ENCODE data around the gene LRRC10. TPM values are rescaled to one million over a fixed set of nuclear protein-coding genes. Genes with fewer than 3 reads are reported as not detected.
A peak's percentile ranks its signal among the peaks of the same experiment; 100 is the strongest.

LRRC10 gene
- total and polyA plus RNA-seq, 2 experiments from 2014 or later, result 40.8 to 44.0 TPM

DNA sequence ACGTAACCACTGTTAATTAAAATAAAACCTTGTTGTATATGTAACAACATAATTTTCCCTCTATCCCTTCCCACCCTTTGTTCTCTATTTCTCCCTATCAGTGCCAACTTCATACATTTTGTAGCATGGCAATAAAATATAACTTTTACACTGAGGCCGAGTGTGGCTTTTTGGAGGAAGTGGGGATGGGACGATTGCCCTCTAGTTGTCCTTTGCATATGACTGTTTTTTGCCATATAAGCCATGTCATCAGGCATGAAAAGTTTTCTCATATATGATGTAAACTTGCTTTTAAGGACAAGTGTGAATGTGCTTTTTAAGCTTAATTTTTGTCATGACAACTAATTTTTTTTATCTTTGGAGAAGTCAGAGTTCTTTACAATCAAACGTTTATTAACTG is 31.7 kb downstream of the LRRC10 start:
- peaks cover 12% of the 10 kb centered on the region for H3K36me3 ChIP-seq
- H3K4me3 ChIP-seq, result no peak overlapping the region
- TF ChIP-seq, protein P1, sequence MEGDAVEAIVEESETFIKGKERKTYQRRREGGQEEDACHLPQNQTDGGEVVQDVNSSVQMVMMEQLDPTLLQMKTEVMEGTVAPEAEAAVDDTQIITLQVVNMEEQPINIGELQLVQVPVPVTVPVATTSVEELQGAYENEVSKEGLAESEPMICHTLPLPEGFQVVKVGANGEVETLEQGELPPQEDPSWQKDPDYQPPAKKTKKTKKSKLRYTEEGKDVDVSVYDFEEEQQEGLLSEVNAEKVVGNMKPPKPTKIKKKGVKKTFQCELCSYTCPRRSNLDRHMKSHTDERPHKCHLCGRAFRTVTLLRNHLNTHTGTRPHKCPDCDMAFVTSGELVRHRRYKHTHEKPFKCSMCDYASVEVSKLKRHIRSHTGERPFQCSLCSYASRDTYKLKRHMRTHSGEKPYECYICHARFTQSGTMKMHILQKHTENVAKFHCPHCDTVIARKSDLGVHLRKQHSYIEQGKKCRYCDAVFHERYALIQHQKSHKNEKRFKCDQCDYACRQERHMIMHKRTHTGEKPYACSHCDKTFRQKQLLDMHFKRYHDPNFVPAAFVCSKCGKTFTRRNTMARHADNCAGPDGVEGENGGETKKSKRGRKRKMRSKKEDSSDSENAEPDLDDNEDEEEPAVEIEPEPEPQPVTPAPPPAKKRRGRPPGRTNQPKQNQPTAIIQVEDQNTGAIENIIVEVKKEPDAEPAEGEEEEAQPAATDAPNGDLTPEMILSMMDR (IDR thresholded peaks at IDR 0.05; ENCODE audit: low read depth, low read length), result no peak
- H3K27me3 ChIP-seq, result no peaks in the 10 kb centered on the region
- H3K9me3 ChIP-seq (ENCODE audit: low read depth), result no peaks in the 10 kb centered on the region
- no peaks in the 10 kb centered on the region for H3K4me1 ChIP-seq (ENCODE audit: low read depth)
- no peak overlapping the region for H3K27ac ChIP-seq
- no peak for DNase-seq (ENCODE audit: low read depth in 1 of 2, low spot score in 1 of 2)

DNA sequence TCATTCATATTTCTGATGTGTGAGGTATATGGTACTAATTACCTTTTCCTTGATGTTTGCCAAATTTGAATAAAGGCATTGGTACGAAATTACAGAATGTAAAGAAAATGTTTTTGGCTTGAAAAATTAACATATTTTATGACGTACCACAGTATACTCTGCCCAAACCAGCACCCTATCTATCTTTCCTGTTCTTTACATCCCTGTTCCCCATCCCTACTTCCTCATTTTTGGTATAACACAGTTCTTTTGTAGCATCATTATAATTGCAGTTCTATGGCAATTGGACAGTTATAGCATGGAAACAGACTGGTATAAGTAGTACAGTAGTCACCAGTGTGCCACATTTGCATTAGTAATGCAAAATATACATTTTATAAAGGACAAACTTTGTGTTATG is 32.4 kb downstream of the LRRC10 start:
- Histone ChIP-seq H3K4me3 (no peak overlapping the region), H3K27me3 (no peaks in the 10 kb centered on the region), H3K27ac (no peak overlapping the region), H3K4me1 (ENCODE audit: low read depth) (no peaks in the 10 kb centered on the region), H3K36me3 (peaks cover 16% of the 10 kb centered on the region), H3K9me3 (ENCODE audit: low read depth) (no peaks in the 10 kb centered on the region)
- TF ChIP-seq, protein P1 (IDR thresholded peaks at IDR 0.05; ENCODE audit: low read depth, low read length), result no peak
- DNase-seq (ENCODE audit: low read depth in 1 of 2, low spot score in 1 of 2), result no peak

- Histone ChIP-seq H3K36me3 (peaks cover 24% of the 10 kb centered on the region), H3K27ac (no peak overlapping the region), H3K27me3 (no peaks in the 10 kb centered on the region), H3K9me3 (ENCODE audit: low read depth) (no peaks in the 10 kb centered on the region), H3K4me3 (no peak overlapping the region), H3K4me1 (ENCODE audit: low read depth) (no peaks in the 10 kb centered on the region)
- no peak for DNase-seq (ENCODE audit: low read depth in 1 of 2, low spot score in 1 of 2)
- TF ChIP-seq, protein P1 (IDR thresholded peaks at IDR 0.05; ENCODE audit: low read depth, low read length), result no peak
These were observed 35.4 kb downstream of the LRRC10 start for GRCh38 chr12:69575346-69575745.

DNA sequence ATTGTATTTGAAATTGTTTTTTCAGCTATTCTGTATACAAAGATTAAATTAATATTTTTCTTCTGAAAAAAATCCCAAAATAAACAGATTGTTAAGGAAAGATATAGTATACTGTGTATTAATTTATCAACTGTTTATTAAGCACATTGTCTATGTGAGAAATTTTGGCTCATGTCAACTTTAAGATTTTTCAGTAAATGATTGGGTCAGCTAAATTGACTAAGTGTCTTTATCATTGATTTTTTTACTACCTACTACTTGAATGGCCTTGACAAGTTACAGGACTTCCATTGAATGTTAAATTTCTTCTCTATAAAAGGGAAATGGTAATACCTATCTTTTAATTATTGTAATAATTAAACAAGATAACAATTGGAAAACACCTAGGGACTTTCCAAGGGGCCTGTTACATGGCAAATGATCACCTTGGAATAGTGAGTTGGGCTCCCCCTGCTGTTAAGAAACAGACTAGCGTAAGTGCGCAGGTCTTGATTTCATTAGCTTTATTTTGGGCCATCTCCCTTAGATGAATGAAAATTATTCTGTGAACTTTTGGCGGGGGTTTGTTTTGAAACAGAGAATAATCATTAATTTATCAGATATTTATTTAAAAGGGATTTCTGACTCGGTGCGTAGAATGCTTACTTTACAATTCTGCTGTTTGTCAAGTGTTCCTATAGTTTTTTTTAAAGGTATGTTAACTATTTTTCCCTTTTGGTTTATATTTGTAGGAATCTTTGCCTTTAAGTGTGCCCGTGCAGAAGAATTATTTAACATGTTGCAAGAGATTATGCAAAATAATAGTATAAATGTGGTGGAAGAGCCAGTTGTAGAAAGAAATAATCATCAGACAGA is 39.9 kb downstream of the LRRC10 start:
- DNase-seq (ENCODE audit: low read depth in 1 of 2, low spot score in 1 of 2), result peak; percentile 80 to 81
- Histone ChIP-seq H3K4me3 (no peak overlapping the region), H3K36me3 (peaks cover 30% of the 10 kb centered on the region), H3K27me3 (no peaks in the 10 kb centered on the region), H3K9me3 (ENCODE audit: low read depth) (no peaks in the 10 kb centered on the region), H3K4me1 (ENCODE audit: low read depth) (no peaks in the 10 kb centered on the region), H3K27ac (no peak overlapping the region)
- TF ChIP-seq, protein P1 (IDR thresholded peaks at IDR 0.05; ENCODE audit: low read depth, low read length), result peak; percentile 77

- Histone ChIP-seq H3K27me3 (no peaks in the 10 kb centered on the region), H3K36me3 (peaks cover 27% of the 10 kb centered on the region), H3K9me3 (ENCODE audit: low read depth) (no peaks in the 10 kb centered on the region), H3K4me3 (no peak overlapping the region), H3K27ac (peak overlapping the region; percentile 67), H3K4me1 (ENCODE audit: low read depth) (no peaks in the 10 kb centered on the region)
- peak in 1 of 2 donors; percentile 84 for DNase-seq (ENCODE audit: low read depth in 1 of 2, low spot score in 1 of 2)
- TF ChIP-seq, protein P1 (IDR thresholded peaks at IDR 0.05; ENCODE audit: low read depth, low read length), result no peak
These were observed 40.6 kb downstream of the LRRC10 start for GRCh38 chr12:69570000-69570516.
